ENCODE data around the gene UBE2C.

The UBE2C gene

GRCh38 chr20:45835825-45836224 is 23.4 kb downstream of the UBE2C start:
- peaks cover 9% of the 10 kb centered on the region for H3K36me3 ChIP-seq (replicated peaks)
- no peak for TF ChIP-seq CTCF (IDR thresholded peaks at IDR 0.05; ENCODE audit: low read depth, low read length, missing control alignments)
- no peak for DNase-seq
- H3K27me3 ChIP-seq (replicated peaks) = no peaks in the 10 kb centered on the region
- H3K4me3 ChIP-seq (ENCODE audit: low read depth, low read length) = no peak overlapping the region
- no peak overlapping the region for H3K27ac ChIP-seq
- in situ Hi-C loops (cut with HindIII; ENCODE audit: low pct_ligation_motif_present, low sequenced_read_pairs) = no loop called here

GRCh38 chr20:45836841-45837240 is 24.4 kb downstream of the UBE2C start:
- in situ Hi-C loops (cut with HindIII; ENCODE audit: low pct_ligation_motif_present, low sequenced_read_pairs) = no loop called here
- TF ChIP-seq CTCF (IDR thresholded peaks at IDR 0.05; ENCODE audit: low read depth, low read length, missing control alignments) = no peak
- peaks cover 10% of the 10 kb centered on the region for H3K36me3 ChIP-seq (replicated peaks)
- no peak overlapping the region for H3K27ac ChIP-seq
- H3K4me3 ChIP-seq (ENCODE audit: low read depth, low read length) = no peak overlapping the region
- DNase-seq = no peak
- no peaks in the 10 kb centered on the region for H3K27me3 ChIP-seq (replicated peaks)

- no peak overlapping the region for H3K4me3 ChIP-seq (ENCODE audit: low read depth, low read length)
- H3K27me3 ChIP-seq (replicated peaks) = no peaks in the 10 kb centered on the region
- H3K27ac ChIP-seq = no peak overlapping the region
- no peak for TF ChIP-seq CTCF (IDR thresholded peaks at IDR 0.05; ENCODE audit: low read depth, low read length, missing control alignments)
- in situ Hi-C loops (cut with HindIII; ENCODE audit: low pct_ligation_motif_present, low sequenced_read_pairs) = no loop called here
- DNase-seq = no peak
- peaks cover 24% of the 10 kb centered on the region for H3K36me3 ChIP-seq (replicated peaks)
Observed at GRCh38 chr20:45840700-45841198, 28.3 kb downstream of the UBE2C start.

GRCh38 chr20:45841407-45842129 is 29.1 kb downstream of the UBE2C start:
- in situ Hi-C loops (cut with HindIII; ENCODE audit: low pct_ligation_motif_present, low sequenced_read_pairs) = no loop called here
- no peak for TF ChIP-seq CTCF (IDR thresholded peaks at IDR 0.05; ENCODE audit: low read depth, low read length, missing control alignments)
- DNase-seq = no peak
- H3K36me3 ChIP-seq (replicated peaks) = peaks cover 28% of the 10 kb centered on the region
- no peaks in the 10 kb centered on the region for H3K27me3 ChIP-seq (replicated peaks)
- no peak overlapping the region for H3K27ac ChIP-seq
- no peak overlapping the region for H3K4me3 ChIP-seq (ENCODE audit: low read depth, low read length)

GRCh38 chr20:45842169-45842812 is 29.8 kb downstream of the UBE2C start:
- Histone ChIP-seq H3K4me3 (ENCODE audit: low read depth, low read length) (no peak overlapping the region), H3K36me3 (replicated peaks) (peaks cover 33% of the 10 kb centered on the region), H3K27me3 (replicated peaks) (no peaks in the 10 kb centered on the region), H3K27ac (no peak overlapping the region)
- DNase-seq = no peak
- in situ Hi-C loops (cut with HindIII; ENCODE audit: low pct_ligation_motif_present, low sequenced_read_pairs) = no loop called here
- TF ChIP-seq CTCF (IDR thresholded peaks at IDR 0.05; ENCODE audit: low read depth, low read length, missing control alignments) = no peak
